Psoas muscle (tissue), 8 donors: ENCODE measurements around the gene DDN. TPM values are rescaled to one million over a fixed set of nuclear protein-coding genes. Genes with fewer than 3 reads are reported as not detected.
A peak's percentile ranks its signal among the peaks of the same experiment; 100 is the strongest.

Source experiments
- ATAC-seq, 4 donors: fragments of 200-7000 bp; cut with Tn5 transposase; one replicate each; pipeline ENCODE4 v1.9.1; 2020; ENCODE audit warnings: moderate library complexity in 3 of 4, mild to moderate bottlenecking in 2 of 4
- DNase-seq, 2 donors: peaks; one replicate each; pipeline ENCODE4 v3.0.0-alpha.2; 2020
- H3K27ac ChIP-seq: fragments of 200-600 bp; one replicate; pipeline ENCODE4 v1.8.0; 2022
- H3K27me3 ChIP-seq, 3 donors: fragments of 200-600 bp in 1 of 3; one replicate each; pipeline versions ENCODE4 v1.6.1 to v1.8.0; 2013 to 2022; ENCODE audit warnings: low read length in 2 of 3, mild to moderate bottlenecking in 2 of 3, moderate library complexity in 1 of 3; ENCODE audit not compliant: insufficient read depth in 3 of 3
- H3K36me3 ChIP-seq, 2 donors: fragments of 200-600 bp in 1 of 2; one replicate each; pipeline versions ENCODE4 v1.6.1 to v1.8.0; 2013 to 2022; ENCODE audit warnings: low read depth in 1 of 2, mild to moderate bottlenecking in 1 of 2, moderate library complexity in 1 of 2; ENCODE audit not compliant: insufficient read depth in 1 of 2
- H3K4me1 ChIP-seq: fragments of 200-600 bp; one replicate; pipeline ENCODE4 v1.8.0; 2022
- H3K4me3 ChIP-seq: fragments of 200-600 bp; one replicate; pipeline ENCODE4 v1.8.0; 2022; ENCODE audit warnings: mild to moderate bottlenecking
- H3K9me3 ChIP-seq: fragments of 200-600 bp; one replicate; pipeline ENCODE4 v1.8.0; 2022
- whole genome bisulfite sequencing, 3 donors: extraction: QIAGEN DNeasy Blood & Tissue Kit; methylation state at CpG; one replicate each; pipeline versions ENCODE4 v1.1.6 to v1.1.7; 2013; 5-methylcytosine and 5-hydroxymethylcytosine counted together
- intact Hi-C, 2 donors: fragments of 100-400 bp; cut with DNase I; formaldehyde crosslinking; loops; one replicate each; pipeline versions ENCODE4 v1.11.0 to v1.14.2; 2022
- polyA plus RNA-seq, 3 donors: library from polyadenylated mRNA; stranded (reverse); fragments of 200-250 nt; gene quantifications; one replicate each; pipeline ENCODE4 v1.2.3, GENCODE V29; 2013
- total RNA-seq, 4 donors: library from RNA; stranded (reverse); fragmentation: NEBNext Ultra II Directional in 2 of 4; extraction: Animal tissue kit (Norgen Biotek cat#: 25700) in 2 of 4; gene quantifications; one replicate each; pipeline versions ENCODE4 v1.2.1 to v1.2.4, GENCODE V29; 2021 to 2023
- TF ChIP-seq, protein P1 (sequence below): fragments of 200-600 bp; IDR thresholded peaks from one replicate; pipeline ENCODE4 v1.8.0; 2022; ENCODE audit warnings: antibody characterized with exemption
- donor health status: healthy with polysubstance abuse.
- donor health status: DM: no; HTN: no; CAD: no; lungs with moderate emphysema.
- donor health status: Bipolar disorder and iron deficiency.
- donor health status: healthy.
- donor health status: DM: yes; HTN: yes; CAD: no.
- donor health status: DM: no; HTN: no; CAD: no.
- donor health status: DM: no; HTN: no; CAD: no.
- donor health status: DM: yes; HTN: yes; CAD: no.

DDN gene
- total and polyA plus RNA-seq, 7 donors: 11.2 to 485 (median 72.6) TPM

DNA sequence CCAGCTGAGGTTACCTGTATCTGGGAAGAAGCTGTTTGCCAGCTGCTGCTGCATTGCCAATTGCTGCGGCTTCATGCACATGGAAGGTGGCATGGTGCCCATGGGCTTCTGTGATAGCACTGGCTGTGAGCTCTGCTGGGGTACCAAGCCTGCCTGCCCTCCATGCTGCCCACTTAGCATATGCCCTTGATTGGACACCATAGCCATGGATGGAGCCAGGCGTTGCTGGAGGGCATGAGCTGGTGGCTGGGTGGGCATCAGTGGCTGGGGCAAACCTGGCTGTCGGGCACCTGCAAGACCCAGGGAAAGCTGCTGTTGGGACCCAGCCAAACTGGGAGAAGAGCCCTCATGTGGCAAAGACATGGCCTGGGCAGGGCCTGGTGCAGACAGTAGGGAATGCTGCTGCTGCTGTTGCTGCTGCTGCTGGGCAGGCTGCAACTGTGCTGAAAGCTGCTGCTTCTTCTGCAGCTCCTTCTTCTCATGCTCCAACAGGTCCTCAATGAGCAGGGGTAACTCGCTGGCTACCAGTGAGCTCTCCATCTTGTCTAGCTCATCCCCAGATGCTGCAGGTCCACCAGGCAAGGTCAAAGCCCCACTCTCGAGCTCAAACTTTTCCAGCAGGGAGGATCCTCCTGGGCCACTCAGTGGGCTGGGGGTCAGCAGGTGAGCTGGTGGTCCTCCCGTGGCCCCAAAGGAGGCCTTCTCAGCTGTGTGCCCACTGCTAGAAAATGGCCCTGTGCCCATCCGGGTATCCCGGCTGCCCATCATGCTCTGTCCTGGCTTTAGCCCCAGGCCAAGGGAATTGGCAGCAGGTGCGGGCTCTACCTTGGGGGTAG, 38.2 kb upstream of the DDN start:
- intact Hi-C loops: no loop called here
- DNase-seq: no peak
- TF ChIP-seq, protein P1, sequence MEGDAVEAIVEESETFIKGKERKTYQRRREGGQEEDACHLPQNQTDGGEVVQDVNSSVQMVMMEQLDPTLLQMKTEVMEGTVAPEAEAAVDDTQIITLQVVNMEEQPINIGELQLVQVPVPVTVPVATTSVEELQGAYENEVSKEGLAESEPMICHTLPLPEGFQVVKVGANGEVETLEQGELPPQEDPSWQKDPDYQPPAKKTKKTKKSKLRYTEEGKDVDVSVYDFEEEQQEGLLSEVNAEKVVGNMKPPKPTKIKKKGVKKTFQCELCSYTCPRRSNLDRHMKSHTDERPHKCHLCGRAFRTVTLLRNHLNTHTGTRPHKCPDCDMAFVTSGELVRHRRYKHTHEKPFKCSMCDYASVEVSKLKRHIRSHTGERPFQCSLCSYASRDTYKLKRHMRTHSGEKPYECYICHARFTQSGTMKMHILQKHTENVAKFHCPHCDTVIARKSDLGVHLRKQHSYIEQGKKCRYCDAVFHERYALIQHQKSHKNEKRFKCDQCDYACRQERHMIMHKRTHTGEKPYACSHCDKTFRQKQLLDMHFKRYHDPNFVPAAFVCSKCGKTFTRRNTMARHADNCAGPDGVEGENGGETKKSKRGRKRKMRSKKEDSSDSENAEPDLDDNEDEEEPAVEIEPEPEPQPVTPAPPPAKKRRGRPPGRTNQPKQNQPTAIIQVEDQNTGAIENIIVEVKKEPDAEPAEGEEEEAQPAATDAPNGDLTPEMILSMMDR: no peak

DNA sequence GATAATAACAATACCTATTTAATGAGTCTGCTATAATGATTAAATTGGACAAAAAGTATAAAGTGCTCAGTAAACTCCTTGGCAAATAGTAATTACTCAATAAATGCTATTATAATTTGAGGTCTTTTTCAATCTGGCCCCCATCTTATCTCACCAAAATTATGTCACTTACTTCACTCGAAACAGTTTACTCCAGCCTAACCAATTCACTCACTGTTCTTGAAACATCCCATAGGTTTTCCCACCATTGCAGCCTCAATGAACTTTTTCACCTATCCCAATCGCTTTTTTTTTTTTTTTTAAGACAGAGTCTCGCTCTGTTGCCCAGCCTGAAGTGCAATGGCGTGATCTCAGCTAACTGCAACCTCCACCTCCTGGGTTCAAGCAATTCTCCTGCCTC, 36.9 kb upstream of the DDN start:
- intact Hi-C loops: no loop called here
- no peak overlapping the region for H3K4me3 ChIP-seq
- H3K36me3 ChIP-seq: peaks cover 8 to 98% of the 10 kb centered on the region in 2 donors
- TF ChIP-seq, protein P1: no peak
- 81 to 94% (median 85%) methylated on average over 4 of the region's 4 CpGs for WGBS, 3 donors
- H3K9me3 ChIP-seq: no peaks in the 10 kb centered on the region
- no peaks in the 10 kb centered on the region for H3K4me1 ChIP-seq
- H3K27me3 ChIP-seq: no peaks in the 10 kb centered on the region
- ATAC-seq (no peak), DNase-seq (no peak)
- no peak overlapping the region for H3K27ac ChIP-seq

More for the DNA sequence above, 38.2 kb upstream of the DDN start:
- WGBS, 3 donors: 80 to 84% (median 84%) methylated on average over 9 of the region's 9 CpGs
- Histone ChIP-seq H3K4me1 (no peaks in the 10 kb centered on the region), H3K4me3 (no peak overlapping the region), H3K9me3 (no peaks in the 10 kb centered on the region), H3K36me3 (peaks cover 8 to 98% of the 10 kb centered on the region in 2 donors), H3K27me3 (no peaks in the 10 kb centered on the region), H3K27ac (no peak overlapping the region)
- no peak for ATAC-seq

DNA sequence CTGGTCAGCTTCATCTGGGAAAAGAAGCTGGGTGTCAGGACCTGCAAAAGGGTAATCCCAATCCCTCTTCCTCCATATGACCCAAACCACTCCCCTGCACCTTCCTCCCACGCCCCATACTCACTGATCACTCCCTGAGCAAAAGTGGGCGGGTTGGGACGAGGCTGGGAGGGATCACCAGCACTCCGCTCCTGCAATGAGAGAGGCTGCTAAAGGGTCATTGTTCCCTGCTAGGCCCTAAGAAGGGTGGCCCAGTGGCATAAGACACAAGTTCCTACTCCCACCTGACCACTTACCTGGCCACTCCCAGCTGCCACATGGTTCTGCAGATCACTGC, 35.1 kb upstream of the DDN start:
- 83 to 94% (median 89%) methylated on average over 4 of the region's 4 CpGs for WGBS, 3 donors
- Histone ChIP-seq H3K4me1 (no peaks in the 10 kb centered on the region), H3K36me3 (peaks cover 7 to 98% of the 10 kb centered on the region in 2 donors), H3K9me3 (no peaks in the 10 kb centered on the region), H3K27me3 (no peaks in the 10 kb centered on the region), H3K4me3 (no peak overlapping the region), H3K27ac (no peak overlapping the region)
- TF ChIP-seq, protein P1: no peak
- DNase-seq (no peak), ATAC-seq (no peak)
- intact Hi-C loops: no loop called here

DNA sequence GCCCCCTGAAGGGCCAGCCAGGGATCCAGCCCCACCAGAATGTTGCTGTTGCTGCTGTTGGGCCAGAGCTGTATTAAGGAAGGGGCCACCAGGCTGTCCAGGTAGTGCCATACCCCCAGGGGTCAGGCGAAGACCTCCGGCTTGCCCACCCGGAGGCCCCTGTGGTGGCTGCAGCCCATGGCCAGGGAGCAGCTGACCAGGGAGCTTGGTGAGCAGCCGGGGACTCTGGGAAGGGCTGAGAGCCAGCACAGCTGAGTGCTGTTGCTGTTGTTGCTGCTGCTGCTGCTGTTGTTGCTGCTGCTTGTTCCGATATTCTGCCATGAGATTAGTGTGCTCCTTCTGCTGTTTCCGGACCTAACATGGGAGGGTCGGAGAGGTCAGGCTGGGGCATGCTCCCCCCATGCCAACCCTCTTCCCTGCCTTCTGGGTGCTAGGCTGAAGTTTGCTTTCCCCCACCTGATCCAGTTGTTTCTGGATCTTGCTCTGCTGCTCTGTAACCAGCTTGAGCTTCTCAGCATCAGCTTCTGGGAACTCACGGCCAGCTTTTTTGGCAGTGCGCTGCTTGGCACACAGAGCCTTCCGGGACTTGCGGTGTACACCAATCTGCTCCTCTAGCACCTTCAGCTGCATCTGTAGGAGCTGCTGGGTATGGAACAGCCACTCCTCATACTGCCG, 34.6 kb upstream of the DDN start:
- Histone ChIP-seq H3K4me3 (no peak overlapping the region), H3K27ac (no peak overlapping the region), H3K4me1 (no peaks in the 10 kb centered on the region), H3K27me3 (no peaks in the 10 kb centered on the region), H3K9me3 (no peaks in the 10 kb centered on the region), H3K36me3 (peaks cover 5 to 98% of the 10 kb centered on the region in 2 donors)
- intact Hi-C loops: no loop called here
- peak in 1 of 2 donors; percentile 52 for DNase-seq
- TF ChIP-seq, protein P1: no peak
- peak in 1 of 4 donors; percentile 18 for ATAC-seq
- 49 to 62% (median 58%) methylated on average over 12 of the region's 12 CpGs for whole genome bisulfite sequencing, 3 donors
